ENCODE data around the gene STRBP.
"Not testable (repeated sequence)": the region's sequence is repeated elsewhere in the genome, so short reads cannot be mapped to it uniquely, and the experiment has no call there.

The STRBP gene

DNA sequence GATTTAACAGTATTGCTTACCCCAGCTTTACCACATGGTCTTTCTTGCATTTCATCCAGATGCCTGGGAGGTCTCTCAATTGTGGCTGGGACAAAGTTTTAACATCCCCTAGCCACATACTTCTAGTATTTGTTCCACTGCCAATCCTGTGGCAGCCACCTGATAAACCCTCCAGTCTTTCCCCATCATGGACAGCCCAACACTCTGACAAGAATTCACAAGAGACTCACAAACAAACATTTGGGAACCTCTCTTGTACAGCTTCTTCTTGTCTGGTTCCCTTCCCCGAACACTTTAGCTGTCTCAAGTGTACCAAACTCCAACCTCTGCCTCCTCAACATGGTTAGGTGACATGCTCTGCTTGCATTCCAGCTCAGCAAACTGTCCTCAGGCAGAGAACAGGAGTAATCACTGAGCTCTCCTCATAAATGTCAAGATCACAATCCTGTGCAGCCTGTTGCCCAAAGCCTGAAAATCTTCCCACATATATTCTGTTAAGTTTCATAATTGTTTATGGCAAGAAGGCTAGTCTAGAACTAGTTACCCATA is 59.7 kb downstream of the STRBP start:
- TF ChIP-seq, protein P1, sequence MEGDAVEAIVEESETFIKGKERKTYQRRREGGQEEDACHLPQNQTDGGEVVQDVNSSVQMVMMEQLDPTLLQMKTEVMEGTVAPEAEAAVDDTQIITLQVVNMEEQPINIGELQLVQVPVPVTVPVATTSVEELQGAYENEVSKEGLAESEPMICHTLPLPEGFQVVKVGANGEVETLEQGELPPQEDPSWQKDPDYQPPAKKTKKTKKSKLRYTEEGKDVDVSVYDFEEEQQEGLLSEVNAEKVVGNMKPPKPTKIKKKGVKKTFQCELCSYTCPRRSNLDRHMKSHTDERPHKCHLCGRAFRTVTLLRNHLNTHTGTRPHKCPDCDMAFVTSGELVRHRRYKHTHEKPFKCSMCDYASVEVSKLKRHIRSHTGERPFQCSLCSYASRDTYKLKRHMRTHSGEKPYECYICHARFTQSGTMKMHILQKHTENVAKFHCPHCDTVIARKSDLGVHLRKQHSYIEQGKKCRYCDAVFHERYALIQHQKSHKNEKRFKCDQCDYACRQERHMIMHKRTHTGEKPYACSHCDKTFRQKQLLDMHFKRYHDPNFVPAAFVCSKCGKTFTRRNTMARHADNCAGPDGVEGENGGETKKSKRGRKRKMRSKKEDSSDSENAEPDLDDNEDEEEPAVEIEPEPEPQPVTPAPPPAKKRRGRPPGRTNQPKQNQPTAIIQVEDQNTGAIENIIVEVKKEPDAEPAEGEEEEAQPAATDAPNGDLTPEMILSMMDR (conservative IDR thresholded peaks at IDR 0.05; ENCODE audit: control insufficient read depth, insufficient read depth, low read depth, low read length) = no peak
- no peak overlapping the region for H3K4me3 ChIP-seq (ENCODE audit: control insufficient read depth, low read depth, low read length)
- no peak for DNase-seq (ENCODE audit: low read depth)

GRCh38 chr9:123206065-123206464 is 62.3 kb downstream of the STRBP start:
- no peak overlapping the region for H3K4me3 ChIP-seq (ENCODE audit: control insufficient read depth, low read depth, low read length)
- DNase-seq (ENCODE audit: low read depth) = no peak
- TF ChIP-seq, protein P1 (conservative IDR thresholded peaks at IDR 0.05; ENCODE audit: control insufficient read depth, insufficient read depth, low read depth, low read length) = no peak

- DNase-seq (ENCODE audit: low read depth) = no peak
- no peak overlapping the region for H3K4me3 ChIP-seq (ENCODE audit: control insufficient read depth, low read depth, low read length)
- TF ChIP-seq, protein P1 (conservative IDR thresholded peaks at IDR 0.05; ENCODE audit: control insufficient read depth, insufficient read depth, low read depth, low read length) = no peak
Measured at GRCh38 chr9:123201083-123201482, 67.3 kb downstream of the STRBP start.

GRCh38 chr9:123200469-123200868 is 67.9 kb downstream of the STRBP start:
- H3K4me3 ChIP-seq (ENCODE audit: control insufficient read depth, low read depth, low read length); DNase-seq (ENCODE audit: low read depth): not testable (repeated sequence)

GRCh38 chr9:123196124-123196523 is 72.3 kb downstream of the STRBP start:
- DNase-seq (ENCODE audit: low read depth) = no peak
- no peak overlapping the region for H3K4me3 ChIP-seq (ENCODE audit: control insufficient read depth, low read depth, low read length)
- TF ChIP-seq, protein P1 (conservative IDR thresholded peaks at IDR 0.05; ENCODE audit: control insufficient read depth, insufficient read depth, low read depth, low read length) = no peak

DNA sequence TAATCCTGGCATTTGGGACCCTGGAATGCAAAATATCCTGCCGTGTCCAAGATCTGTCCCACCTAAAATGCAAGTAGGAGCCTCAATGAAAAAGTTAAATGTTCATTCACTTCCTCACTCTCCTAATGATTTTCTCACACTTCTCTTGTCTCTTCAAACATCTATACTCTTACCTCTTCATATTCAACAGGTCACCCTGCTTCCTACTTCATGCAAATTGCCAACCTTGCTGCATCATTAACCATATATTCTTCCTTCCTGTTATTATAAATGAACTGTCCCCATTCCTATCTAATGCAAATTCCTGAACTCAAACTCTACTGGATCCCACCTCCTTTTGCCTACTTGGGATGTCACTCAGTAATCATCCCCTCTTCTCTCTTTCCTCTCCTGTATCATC is 74.4 kb downstream of the STRBP start:
- DNase-seq (ENCODE audit: low read depth) = no peak
- TF ChIP-seq, protein P1 (conservative IDR thresholded peaks at IDR 0.05; ENCODE audit: control insufficient read depth, insufficient read depth, low read depth, low read length) = no peak
- no peak overlapping the region for H3K4me3 ChIP-seq (ENCODE audit: control insufficient read depth, low read depth, low read length)

DNA sequence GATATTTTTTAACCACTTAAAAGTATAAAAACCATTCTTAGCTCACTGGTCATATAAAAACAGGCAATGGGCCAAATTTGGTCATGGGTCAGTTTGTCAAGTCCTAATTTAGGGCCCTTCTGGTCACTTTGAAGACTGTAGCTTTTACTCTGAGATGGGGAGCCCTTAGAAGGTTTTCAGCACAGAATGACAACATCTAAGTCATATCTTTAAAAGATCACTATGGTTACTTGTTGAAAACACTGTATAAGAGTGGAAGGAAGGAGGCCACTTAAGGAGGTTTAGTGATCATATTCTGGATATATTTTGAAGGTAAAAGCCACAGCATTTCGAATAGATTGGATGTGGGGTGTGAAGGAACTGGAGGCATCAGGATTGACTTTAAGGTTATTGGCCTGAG is 76.7 kb downstream of the STRBP start:
- DNase-seq (ENCODE audit: low read depth) = no peak

More for the DNA sequence above, 76.7 kb downstream of the STRBP start:
- TF ChIP-seq, protein P1 (conservative IDR thresholded peaks at IDR 0.05; ENCODE audit: control insufficient read depth, insufficient read depth, low read depth, low read length) = no peak
- no peak overlapping the region for H3K4me3 ChIP-seq (ENCODE audit: control insufficient read depth, low read depth, low read length)
